ENCODE data around the gene ZNF638.

ZNF638 gene

DNA sequence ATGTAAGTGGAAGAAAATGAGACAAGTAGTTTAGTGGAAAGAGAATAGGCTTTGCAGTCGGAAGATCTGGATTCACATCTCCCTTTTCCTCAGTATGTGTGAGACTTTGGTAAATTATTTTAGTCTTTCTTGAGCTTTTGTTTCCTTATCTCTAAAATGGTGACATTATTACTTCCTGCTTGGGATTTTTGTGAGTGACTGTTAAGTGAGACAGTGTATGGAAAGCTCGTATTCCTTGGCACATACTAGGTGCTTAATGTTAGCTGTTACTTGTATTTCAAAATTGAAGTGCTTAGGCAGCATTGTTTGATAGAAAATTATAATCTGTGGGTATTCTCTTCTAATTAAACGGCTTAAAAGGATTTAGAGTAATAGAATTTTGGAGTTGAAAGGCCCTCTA, 2.0 kb downstream of the ZNF638 start:
- DNase-seq = no peak

DNA sequence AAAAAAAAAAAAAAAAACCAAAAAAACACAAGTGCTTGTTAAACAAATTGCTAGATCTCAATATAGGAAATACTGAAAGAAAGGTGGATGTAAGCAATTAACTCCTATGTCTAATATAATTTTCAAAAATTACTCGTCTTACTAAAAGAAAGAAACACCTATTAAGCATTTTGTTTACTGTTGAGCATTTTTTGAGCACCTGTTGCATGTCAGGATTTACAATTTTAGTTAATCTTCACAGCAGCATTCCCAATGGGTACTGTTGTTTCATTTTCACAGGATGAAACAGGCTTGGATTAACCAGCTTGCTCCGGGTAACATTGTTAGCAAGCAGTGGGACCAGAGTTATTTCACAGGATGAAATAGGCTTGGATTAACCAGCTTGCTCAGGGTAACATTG, 4.8 kb downstream of the ZNF638 start:
- no peak for DNase-seq

DNA sequence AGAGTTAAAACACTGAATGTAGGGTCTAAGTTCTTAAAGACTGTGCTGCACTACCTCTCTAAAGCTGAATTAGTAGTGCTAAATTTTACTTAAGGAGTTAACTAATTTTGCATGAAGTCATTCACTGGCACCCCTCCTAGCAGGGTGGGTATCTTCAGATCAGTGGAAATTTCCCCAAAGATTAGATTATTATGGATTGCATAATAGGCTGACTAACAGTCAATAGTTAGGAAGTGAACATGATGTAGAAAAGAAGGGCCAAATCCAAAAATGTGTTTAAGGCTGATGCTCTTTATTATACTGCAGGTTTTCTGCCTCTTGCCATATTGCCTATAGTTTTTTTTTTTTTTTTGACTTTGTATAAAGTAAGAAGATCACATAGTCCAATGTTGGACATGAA, 5.2 kb downstream of the ZNF638 start:
- no peak for DNase-seq

DNA sequence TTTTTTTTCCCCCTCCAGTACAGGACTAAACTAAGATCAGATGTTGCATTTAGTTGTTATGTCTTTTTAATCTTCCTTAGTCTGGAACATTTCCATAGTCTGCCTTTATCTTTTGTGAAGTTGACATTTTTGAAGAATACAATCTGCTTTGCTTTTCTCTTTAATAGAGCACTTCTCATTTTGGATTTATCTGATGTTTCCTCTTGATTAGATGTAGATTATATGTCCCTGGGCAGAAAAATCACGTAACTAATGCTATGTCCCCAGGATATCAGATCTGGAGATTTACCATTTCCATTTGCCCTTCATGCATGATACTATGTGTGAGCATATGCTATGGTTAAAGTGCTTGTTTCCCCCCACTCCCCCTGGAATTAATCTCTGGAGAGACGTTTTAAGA, 6.2 kb downstream of the ZNF638 start:
- no peak for DNase-seq

DNA sequence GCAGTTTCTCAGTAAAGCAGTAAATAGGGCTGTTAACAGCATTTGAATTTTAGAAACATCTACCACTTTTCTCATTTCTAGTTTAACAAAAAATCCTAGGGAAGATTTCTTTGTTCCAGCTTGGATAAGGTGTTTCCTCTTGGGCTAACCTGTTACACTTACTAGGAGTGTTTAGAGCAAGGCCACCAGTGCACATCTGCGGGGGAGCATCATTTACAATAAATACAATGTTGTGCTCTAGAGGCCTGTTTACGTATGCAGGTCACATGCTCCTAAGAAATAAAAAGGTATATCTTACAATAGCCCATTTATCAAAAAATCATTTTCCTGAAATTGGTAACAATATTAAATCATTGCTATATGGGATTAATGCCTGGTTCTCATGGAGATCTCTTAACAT, 8.1 kb downstream of the ZNF638 start:
- no peak for DNase-seq

DNA sequence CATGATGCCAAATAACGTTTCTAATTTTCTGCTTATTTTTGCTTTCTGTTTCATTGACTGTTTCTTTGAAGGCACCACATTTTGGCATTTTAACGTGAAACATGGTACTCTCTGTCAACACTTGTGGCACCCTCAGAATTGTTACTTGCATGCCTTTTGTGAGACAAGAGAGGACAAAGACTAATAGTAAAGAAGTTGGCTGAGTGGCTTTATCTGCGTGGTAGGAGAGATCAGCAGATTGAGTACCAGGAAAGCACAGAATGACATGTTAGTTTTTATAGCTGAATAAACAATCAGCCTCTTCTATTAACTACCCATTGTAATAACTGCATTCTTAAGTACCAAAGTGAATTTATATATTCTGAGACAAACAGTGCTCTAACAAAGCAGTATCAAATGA, 8.6 kb downstream of the ZNF638 start:
- DNase-seq = no peak

DNA sequence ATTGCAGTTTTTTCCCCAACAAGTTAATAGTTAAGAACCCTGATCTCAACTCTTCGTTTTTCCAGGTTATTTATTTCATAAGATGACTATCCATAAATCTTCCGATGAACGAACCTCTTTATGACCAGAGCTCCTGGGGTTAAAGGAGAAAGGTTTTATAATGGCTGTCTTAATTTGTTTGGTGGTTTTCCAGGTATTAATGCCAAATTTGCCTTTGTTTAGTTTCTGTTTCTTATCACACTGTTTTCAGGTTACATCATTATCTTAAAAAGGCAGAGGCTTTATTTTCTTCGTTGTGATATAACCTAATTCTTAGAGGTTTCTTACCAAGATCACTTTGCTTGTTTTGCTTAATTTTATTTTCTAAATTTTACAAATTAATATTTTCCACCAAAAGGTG, 10.1 kb downstream of the ZNF638 start:
- no peak for DNase-seq

DNA sequence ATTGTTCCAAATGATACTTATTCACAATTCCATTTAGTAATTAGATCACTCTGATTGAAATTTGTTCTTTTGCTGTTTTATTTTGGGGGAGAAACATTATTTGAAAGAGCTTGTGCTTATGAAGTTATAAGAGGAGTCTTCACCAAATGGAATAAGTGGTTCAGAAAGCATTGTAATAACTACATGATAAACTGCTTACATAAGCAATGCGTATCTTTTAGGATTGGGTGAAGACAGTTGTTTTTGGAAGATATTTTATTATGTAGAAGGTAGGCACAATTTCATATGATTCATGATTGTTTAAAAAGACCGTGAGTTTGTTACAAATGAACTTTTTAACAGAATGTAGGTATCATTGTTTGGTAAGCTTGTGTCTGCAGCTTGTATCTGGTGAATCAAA, 14.5 kb downstream of the ZNF638 start:
- DNase-seq = no peak

DNA sequence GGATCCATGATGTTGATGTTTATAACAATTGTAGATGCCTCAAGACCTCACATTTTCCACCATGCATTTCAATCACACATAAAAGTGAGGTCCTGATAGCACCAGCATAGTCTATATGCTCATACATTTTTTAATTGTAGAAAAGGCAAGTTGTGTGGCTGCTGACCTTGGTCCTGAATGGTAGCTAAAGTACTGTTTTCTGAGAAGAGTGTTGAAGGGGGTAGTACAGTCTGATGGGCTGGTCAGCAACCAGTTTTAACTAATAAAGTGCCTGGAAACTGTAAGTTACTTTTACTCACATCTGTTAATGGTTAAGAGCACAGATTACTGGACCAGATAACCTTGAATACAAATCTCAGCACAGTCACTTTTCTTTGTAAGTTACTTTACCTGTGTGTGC, 15.9 kb downstream of the ZNF638 start:
- no peak for DNase-seq

DNA sequence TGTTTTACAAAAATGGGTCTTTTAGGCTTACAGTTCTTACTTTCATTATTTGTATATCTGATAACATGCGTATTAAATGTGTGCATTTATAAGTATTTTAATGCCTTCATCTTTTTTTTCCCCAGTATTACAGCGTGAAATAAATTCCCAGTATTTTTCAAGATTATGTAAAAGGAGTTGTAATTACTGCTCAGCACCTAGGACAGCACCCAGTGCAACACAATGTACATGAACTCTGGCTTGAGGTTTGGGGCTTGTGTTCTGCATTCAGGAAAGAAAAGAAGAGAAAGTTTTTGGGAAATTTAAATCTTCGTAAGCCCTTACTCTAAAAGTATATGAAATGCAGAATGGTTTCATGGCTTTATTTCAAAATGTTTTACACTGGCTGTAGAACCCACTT, 16.7 kb downstream of the ZNF638 start:
- no peak for DNase-seq

DNA sequence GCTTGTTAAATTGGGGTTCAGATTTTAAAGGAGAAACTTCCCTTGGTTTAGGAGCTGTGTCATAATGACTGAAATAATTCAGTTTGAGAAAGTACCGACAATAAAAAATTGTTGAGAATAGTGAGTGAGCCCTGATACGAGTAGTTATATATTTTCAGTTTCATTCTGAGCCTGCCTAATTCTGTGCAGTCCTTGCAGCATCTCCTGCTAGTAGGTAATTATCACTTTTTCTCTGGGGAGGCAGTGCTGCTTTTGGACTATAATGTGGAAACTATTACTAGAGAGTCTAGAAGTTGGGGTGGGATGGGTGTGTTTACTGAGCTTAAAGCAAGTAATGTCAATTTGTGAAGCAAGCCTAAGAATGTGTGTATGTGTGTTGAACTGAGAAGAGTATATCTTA, 21.7 kb downstream of the ZNF638 start:
- DNase-seq = no peak

DNA sequence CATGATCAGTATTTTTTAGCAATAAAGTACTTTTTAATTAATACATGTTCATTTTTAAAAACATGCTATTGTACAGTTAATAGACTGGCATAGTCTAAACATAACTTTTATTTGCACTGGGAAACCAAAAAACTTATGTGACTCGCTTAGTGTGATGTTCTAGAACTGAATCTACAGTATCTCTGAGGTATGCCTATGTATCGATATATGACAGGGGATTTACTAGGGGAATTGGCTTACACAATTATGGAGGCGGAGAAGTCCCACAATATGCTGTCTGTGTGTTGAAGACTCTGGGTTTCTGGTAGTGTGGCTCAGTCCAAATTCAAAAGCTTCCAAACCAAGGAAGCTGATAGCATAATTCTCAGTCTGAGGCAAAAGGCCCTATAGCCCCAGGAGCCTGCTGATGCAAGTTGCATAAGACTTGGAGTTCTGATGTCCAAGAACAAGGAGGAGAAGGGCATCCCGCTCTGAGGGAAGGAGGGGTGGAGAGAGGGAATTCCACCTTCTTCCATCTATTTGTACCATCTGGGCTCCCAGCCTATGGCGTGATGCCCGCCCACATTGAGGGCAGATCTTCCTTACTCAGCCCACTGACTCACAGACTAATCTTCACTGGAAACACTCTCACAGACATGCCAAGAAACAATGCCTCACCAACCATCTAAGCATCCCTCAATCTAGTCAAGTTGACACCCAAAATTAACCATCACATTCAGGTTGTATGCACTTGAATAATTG, 27.5 kb downstream of the ZNF638 start:
- peak in 1 of 2 donors; percentile 4 for DNase-seq

DNA sequence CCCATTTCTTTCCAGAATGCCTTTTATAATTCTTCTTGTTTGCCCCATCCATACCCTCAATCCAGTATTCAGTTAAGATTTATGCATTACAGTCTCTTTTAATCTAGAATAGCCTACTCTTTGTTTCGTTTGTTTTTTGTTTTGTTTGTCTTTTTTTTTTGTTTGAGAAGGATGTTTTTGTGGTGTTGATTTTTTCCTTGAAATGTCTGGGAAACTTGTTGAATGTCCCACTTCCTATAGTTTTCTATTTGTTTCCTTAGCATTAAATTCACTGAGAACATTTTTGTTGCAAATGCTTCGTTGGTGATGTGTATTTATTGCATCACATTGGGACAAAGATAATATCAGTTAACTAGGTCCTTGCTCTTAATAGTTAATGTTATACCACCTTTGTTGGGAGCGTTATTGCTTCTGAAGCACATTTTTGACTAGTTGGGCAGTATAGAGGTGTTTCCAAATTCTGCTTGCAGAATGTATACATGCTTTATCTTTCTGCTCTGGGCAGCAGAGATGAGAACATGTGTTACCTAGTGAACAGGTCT, 28.9 kb downstream of the ZNF638 start:
- no peak for DNase-seq

DNA sequence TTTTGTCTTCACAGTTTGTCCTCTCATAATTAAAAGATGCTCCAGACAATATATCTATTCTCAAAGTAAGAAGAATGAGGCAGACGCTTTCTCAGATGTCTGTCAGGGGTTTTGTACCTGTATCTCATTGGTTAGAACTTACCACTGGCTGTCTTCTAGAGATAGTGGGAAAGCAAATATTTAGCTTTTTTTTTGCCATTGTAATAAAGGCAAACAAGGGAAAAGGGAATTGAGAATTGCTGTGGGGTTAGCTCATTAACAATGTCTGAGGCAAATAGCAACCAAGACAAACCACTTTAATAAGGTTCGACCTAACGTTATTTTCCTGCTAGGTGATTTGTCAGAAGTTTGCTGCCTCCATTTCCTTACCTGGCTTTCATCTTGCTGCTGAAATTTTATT, 30.0 kb downstream of the ZNF638 start:
- DNase-seq = no peak

DNA sequence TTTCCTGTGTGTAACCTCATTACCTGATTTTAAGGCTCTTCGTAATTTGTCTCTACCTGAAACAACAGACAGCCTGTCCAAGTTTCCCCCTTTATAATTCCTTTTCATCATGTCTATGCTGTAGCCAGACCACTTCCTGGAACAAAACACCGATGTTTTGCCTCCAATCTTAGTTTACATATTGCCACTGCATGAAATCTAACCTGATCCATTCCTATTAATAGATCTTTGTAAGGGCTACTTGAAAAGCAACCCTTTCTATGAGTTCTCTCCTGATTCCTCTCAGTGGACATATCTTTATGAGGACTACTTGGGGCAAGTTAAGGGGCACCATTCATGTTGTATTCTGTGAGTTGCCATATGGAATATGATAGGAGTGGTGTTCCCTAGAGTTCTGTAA, 30.9 kb downstream of the ZNF638 start:
- no peak for DNase-seq

DNA sequence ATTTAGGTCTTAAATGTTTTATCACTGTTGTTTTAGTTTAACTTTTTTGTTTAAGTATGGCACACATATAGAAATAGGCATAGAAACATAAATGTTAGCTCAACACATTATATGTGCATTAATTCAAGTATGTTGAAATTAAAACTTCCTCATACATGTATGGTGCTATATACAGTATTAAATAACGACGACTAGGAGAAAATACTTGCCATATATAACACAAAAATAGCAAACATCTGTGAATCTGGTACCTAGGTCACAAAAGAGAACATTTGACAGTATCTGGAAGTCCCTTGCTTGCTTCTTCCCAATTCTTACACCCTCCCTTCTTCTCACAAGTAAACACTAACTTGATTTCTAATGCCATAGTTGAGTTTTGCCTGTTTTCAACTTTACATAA, 38.4 kb downstream of the ZNF638 start:
- DNase-seq = no peak

DNA sequence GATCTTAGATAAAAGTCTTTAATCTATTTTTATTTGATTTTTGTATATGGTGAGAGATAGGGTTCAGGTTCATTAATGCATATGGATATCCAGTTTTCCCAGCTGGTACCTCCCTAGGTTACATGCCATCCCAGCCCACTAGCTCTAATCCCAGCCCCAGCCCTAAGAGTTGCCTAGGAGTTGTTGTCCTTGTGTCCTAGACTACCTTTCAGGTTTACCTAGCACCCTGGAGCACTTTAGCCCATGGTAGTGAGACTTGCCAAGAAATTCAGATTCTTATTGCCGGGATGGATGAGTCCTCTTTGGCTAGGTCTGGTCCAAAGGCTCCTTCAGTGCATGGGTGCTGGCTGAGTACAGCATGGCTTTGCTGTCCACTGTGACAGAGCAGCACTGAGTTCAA, 40.5 kb downstream of the ZNF638 start:
- no peak for DNase-seq

DNA sequence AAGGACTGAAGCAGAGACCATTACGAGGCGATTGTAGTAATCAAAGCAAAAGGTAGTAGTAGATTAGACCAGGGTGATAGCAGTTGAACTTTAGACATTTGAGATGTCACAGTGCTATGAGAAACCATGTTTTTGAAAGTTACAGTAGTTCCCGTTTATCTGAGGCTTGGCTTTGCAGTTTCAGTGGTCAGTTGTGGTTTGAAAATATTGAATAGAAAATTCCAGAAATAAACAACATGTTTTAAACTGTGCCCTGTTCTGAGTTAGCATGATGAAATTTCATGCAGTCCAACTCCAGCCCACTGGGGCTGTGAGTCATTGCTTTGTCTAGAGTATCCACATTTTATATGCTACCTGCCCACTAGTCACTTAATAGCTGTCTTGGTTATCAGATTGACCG, 47.5 kb downstream of the ZNF638 start:
- no peak for DNase-seq

DNA sequence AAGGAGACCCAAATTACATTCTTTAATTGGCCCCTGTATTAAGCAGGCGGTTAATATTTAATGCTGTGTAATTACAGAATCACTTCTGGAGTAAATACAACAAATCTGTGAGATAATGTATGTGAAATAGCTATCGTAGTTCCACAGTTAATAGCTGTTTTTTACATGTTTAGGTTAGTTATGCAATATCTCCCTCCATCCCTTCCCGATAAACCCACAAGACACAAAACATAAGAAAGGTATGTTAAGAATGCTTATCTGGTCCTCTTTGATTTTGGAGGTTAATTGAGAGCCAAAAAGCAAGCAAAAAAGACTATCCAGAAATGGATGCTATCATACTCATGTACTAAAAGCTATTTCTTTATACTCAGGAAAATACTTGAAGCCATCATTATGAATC, 49.1 kb downstream of the ZNF638 start:
- DNase-seq = no peak

DNA sequence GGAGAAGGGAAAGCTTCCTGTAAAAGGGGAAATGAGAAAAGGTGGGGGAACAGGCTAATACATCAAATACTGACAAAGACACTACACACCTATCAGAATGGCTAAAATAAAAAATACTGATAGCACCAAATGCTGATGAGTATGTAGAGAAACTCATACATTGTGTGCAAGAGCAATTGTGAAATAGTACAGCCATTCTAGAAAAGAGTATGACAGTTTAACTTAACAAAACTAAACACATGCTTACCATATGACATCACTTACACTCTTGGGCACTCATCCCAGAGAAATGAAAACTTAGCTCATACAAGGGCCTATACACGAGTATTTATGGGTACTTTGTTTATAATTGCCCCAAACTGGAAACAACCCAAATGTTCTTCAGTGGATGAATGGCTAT, 53.4 kb downstream of the ZNF638 start:
- no peak for DNase-seq

DNA sequence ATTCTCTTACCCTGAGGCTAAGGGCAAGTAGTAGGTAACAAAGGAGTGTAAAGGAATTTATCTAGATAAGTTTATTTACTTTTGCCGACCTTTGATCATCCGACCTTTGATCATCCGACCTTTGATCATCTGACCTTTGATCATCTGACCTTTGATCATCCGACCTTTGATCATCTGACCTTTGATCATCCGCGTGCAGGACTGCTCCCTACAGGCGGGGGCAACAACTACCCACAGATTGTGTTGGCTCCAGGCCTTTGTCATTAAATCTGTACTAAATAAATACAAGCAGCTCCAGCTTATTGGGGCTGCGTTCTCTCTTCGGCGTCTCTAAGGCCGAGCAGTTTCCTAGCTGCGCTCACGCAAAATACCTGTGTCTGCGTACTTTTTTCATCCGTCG, 56.6 kb downstream of the ZNF638 start:
- DNase-seq = no peak

DNA sequence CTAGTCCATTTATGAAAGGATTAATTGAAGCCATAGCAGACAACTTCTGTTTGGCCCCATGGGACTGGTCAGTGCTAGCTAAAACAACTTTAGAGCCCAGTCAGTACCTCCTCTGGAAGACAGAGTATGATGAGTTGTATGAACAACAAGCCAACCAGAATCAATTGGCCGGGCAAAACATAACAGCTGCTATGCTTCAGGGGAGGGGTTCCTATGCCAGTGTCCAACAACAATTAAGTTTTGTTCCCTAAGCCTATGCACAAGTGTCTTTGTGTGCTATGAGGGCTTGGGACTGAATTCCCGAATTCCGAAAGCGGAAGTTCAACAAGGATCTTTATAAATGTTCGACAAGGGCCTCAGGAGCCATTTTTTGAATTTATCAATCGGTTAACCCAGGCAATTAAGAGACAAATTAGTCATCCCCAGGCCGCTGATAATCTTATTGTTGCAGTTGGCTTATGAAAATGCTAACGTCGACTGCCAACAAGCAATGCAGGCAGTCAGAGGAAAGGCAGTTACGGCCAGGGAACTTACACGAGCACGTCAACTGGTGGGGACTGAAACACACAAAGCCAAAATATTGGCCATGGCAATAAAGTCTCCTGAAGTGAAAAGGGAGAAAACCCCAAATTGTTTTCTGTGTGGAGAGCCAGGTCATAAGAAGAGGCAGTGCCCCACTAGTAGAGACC, 57.9 kb downstream of the ZNF638 start:
- DNase-seq = no peak

DNA sequence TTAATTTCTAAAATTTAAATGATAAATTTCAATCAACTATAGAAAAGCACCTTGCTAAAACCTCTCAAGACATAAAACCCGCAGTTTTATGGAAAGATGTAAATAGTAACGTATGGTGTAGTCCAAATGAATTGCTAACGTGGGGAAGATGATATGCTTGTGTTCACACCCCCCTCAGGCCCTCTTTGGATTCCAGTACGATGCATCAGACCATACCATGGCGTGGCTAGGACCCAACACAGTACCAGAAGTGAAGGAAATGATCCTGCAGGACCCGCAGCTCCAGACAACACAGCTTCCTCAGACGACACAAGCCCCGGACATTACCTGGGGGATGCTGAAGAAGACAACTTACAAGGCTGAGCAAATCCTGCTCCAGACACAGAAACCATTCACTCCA, 61.6 kb downstream of the ZNF638 start:
- DNase-seq = no peak

DNA sequence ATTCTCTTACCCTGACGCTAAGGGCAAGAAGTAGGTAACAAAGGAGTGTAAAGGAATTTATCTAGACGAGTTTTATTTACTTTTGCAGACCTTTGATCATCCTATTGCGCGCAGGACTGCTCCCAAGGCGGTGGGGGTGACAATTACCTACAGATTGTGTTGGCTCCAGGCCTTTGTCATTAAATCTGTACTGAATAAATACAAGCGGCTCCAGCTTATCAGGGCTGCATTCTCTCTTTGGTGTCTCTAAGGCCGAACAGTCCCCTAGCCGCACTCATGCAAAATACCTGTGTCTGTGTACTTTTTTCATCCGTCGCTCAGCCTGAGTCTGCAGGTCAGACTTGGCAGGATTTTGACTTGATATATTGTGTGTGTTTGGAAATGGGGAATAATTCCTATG, 63.9 kb downstream of the ZNF638 start:
- DNase-seq = no peak

DNA sequence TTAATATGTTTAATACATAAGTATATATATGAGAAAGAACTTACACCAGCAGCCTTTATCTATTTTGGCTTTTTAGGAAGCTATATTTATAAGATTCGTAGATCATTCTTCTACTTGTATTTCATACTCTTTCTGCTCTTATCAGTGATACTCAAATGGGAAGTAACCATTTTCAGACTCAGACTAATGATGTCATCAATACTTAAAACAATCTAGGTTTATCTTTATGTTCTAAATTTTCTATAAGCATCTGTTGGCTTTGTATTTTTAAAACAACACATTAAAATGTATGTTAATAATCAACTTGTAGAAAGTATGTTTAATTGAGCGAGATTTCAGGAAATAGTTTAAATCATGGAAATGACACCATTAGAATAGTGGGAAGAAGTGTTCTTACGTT, 70.8 kb downstream of the ZNF638 start:
- no peak for DNase-seq

All from activated CD4-positive, alpha-beta T cell treated with anti-CD3 and anti-CD28 coated beads for 4 hours (primary cell).